ENCODE results near the gene TMEM140. TPM values are rescaled to one million over a fixed set of nuclear protein-coding genes. Genes with fewer than 3 reads are reported as not detected.

Gene TMEM140
- polyA plus RNA-seq, 2 donors, result 1.3 to 1.9 TPM

GRCh38 chr7:135180122-135180521, 32.2 kb downstream of the TMEM140 start:
- H3K27ac ChIP-seq (ENCODE audit: low read depth in 2 of 2, low read length in 1 of 2), result no peak overlapping the region
- H3K9me3 ChIP-seq (ENCODE audit: control insufficient read depth in 2 of 2, insufficient read depth in 1 of 2, low read depth in 1 of 2, low read length in 1 of 2), result peaks cover 3 to 10% of the 10 kb centered on the region in 2 donors
- WGBS, 2 donors, result 91 to 93% methylated on average over 5 of the region's 5 CpGs
- H3K27me3 ChIP-seq (ENCODE audit: control insufficient read depth in 1 of 2, insufficient read depth in 2 of 2, low read length in 2 of 2), result no peaks in the 10 kb centered on the region
- H3K36me3 ChIP-seq (ENCODE audit: control insufficient read depth in 2 of 2, insufficient read depth in 2 of 2, low read length in 1 of 2), result peaks cover 5 to 18% of the 10 kb centered on the region in 2 donors
- H3K4me1 ChIP-seq (ENCODE audit: control insufficient read depth in 2 of 2, insufficient read depth in 2 of 2, low read length in 1 of 2), result peaks cover 4 to 5% of the 10 kb centered on the region in 2 donors
- no peak overlapping the region for H3K4me3 ChIP-seq (ENCODE audit: low read depth in 1 of 2, low read length in 2 of 2)

- H3K36me3 ChIP-seq (ENCODE audit: control insufficient read depth in 2 of 2, insufficient read depth in 2 of 2, low read length in 1 of 2), result peaks cover 11 to 29% of the 10 kb centered on the region in 2 donors
- no peak overlapping the region for H3K27ac ChIP-seq (ENCODE audit: low read depth in 2 of 2, low read length in 1 of 2)
- H3K9me3 ChIP-seq (ENCODE audit: control insufficient read depth in 2 of 2, insufficient read depth in 1 of 2, low read depth in 1 of 2, low read length in 1 of 2), result peaks cover 3 to 10% of the 10 kb centered on the region in 2 donors
- no peaks in the 10 kb centered on the region for H3K27me3 ChIP-seq (ENCODE audit: control insufficient read depth in 1 of 2, insufficient read depth in 2 of 2, low read length in 2 of 2)
- H3K4me1 ChIP-seq (ENCODE audit: control insufficient read depth in 2 of 2, insufficient read depth in 2 of 2, low read length in 1 of 2), result peaks cover 4 to 5% of the 10 kb centered on the region in 2 donors
- H3K4me3 ChIP-seq (ENCODE audit: low read depth in 1 of 2, low read length in 2 of 2), result no peak overlapping the region
- 88 to 89% methylated on average over 3 of the region's 3 CpGs for WGBS, 2 donors
Observed at GRCh38 chr7:135181261-135181928, 33.5 kb downstream of the TMEM140 start.

GRCh38 chr7:135181929-135182678, 34.2 kb downstream of the TMEM140 start:
- Histone ChIP-seq H3K27ac (ENCODE audit: low read depth in 2 of 2, low read length in 1 of 2) (no peak overlapping the region), H3K36me3 (ENCODE audit: control insufficient read depth in 2 of 2, insufficient read depth in 2 of 2, low read length in 1 of 2) (peaks cover 11 to 36% of the 10 kb centered on the region in 2 donors)
- WGBS, 2 donors, result 97 to 99% methylated on average over 31 of the region's 31 CpGs

GRCh38 chr7:135183478-135183877, 35.6 kb downstream of the TMEM140 start:
- peaks cover 3 to 10% of the 10 kb centered on the region in 2 donors for H3K9me3 ChIP-seq (ENCODE audit: control insufficient read depth in 2 of 2, insufficient read depth in 1 of 2, low read depth in 1 of 2, low read length in 1 of 2)
- WGBS, 2 donors, result 88 to 92% methylated on average over 7 of the region's 7 CpGs
- peaks cover 14 to 40% of the 10 kb centered on the region in 2 donors for H3K36me3 ChIP-seq (ENCODE audit: control insufficient read depth in 2 of 2, insufficient read depth in 2 of 2, low read length in 1 of 2)
- no peaks in the 10 kb centered on the region for H3K27me3 ChIP-seq (ENCODE audit: control insufficient read depth in 1 of 2, insufficient read depth in 2 of 2, low read length in 2 of 2)
- no peak overlapping the region for H3K27ac ChIP-seq (ENCODE audit: low read depth in 2 of 2, low read length in 1 of 2)
- H3K4me3 ChIP-seq (ENCODE audit: low read depth in 1 of 2, low read length in 2 of 2), result no peak overlapping the region
- H3K4me1 ChIP-seq (ENCODE audit: control insufficient read depth in 2 of 2, insufficient read depth in 2 of 2, low read length in 1 of 2), result no peaks in the 10 kb centered on the region

More at GRCh38 chr7:135181929-135182678, 34.2 kb downstream of the TMEM140 start:
- Histone ChIP-seq H3K4me1 (ENCODE audit: control insufficient read depth in 2 of 2, insufficient read depth in 2 of 2, low read length in 1 of 2) (no peaks in the 10 kb centered on the region), H3K27me3 (ENCODE audit: control insufficient read depth in 1 of 2, insufficient read depth in 2 of 2, low read length in 2 of 2) (no peaks in the 10 kb centered on the region), H3K9me3 (ENCODE audit: control insufficient read depth in 2 of 2, insufficient read depth in 1 of 2, low read depth in 1 of 2, low read length in 1 of 2) (peaks cover 3 to 10% of the 10 kb centered on the region in 2 donors), H3K4me3 (ENCODE audit: low read depth in 1 of 2, low read length in 2 of 2) (no peak overlapping the region)

GRCh38 chr7:135184254-135184841, 36.5 kb downstream of the TMEM140 start:
- WGBS, 2 donors, result 95% methylated on average over 5 of the region's 5 CpGs
- Histone ChIP-seq H3K9me3 (ENCODE audit: control insufficient read depth in 2 of 2, insufficient read depth in 1 of 2, low read depth in 1 of 2, low read length in 1 of 2) (peaks cover 3 to 10% of the 10 kb centered on the region in 2 donors), H3K27ac (ENCODE audit: low read depth in 2 of 2, low read length in 1 of 2) (no peak overlapping the region), H3K4me1 (ENCODE audit: control insufficient read depth in 2 of 2, insufficient read depth in 2 of 2, low read length in 1 of 2) (no peaks in the 10 kb centered on the region), H3K27me3 (ENCODE audit: control insufficient read depth in 1 of 2, insufficient read depth in 2 of 2, low read length in 2 of 2) (no peaks in the 10 kb centered on the region), H3K4me3 (ENCODE audit: low read depth in 1 of 2, low read length in 2 of 2) (no peak overlapping the region), H3K36me3 (ENCODE audit: control insufficient read depth in 2 of 2, insufficient read depth in 2 of 2, low read length in 1 of 2) (peaks cover 18 to 48% of the 10 kb centered on the region in 2 donors)

- Histone ChIP-seq H3K27ac (ENCODE audit: low read depth in 2 of 2, low read length in 1 of 2) (no peak overlapping the region), H3K4me1 (ENCODE audit: control insufficient read depth in 2 of 2, insufficient read depth in 2 of 2, low read length in 1 of 2) (peaks cover 0 to 3% of the 10 kb centered on the region in 2 donors), H3K36me3 (ENCODE audit: control insufficient read depth in 2 of 2, insufficient read depth in 2 of 2, low read length in 1 of 2) (peaks cover 18 to 48% of the 10 kb centered on the region in 2 donors), H3K9me3 (ENCODE audit: control insufficient read depth in 2 of 2, insufficient read depth in 1 of 2, low read depth in 1 of 2, low read length in 1 of 2) (peaks cover 3 to 10% of the 10 kb centered on the region in 2 donors), H3K27me3 (ENCODE audit: control insufficient read depth in 1 of 2, insufficient read depth in 2 of 2, low read length in 2 of 2) (no peaks in the 10 kb centered on the region), H3K4me3 (ENCODE audit: low read depth in 1 of 2, low read length in 2 of 2) (no peak overlapping the region)
- WGBS, 2 donors, result 85 to 87% methylated on average over 7 of the region's 7 CpGs
Observed at GRCh38 chr7:135185471-135186260, 37.8 kb downstream of the TMEM140 start.

- WGBS, 2 donors, result 88 to 95% methylated on average over 3 of the region's 3 CpGs
- H3K36me3 ChIP-seq (ENCODE audit: control insufficient read depth in 2 of 2, insufficient read depth in 2 of 2, low read length in 1 of 2), result peaks cover 18 to 48% of the 10 kb centered on the region in 2 donors
Observed at GRCh38 chr7:135186261-135186540, 38.3 kb downstream of the TMEM140 start.

GRCh38 chr7:135186841-135187253, 39.0 kb downstream of the TMEM140 start:
- peaks cover 3 to 6% of the 10 kb centered on the region in 2 donors for H3K9me3 ChIP-seq (ENCODE audit: control insufficient read depth in 2 of 2, insufficient read depth in 1 of 2, low read depth in 1 of 2, low read length in 1 of 2)
- H3K4me1 ChIP-seq (ENCODE audit: control insufficient read depth in 2 of 2, insufficient read depth in 2 of 2, low read length in 1 of 2), result peaks cover 0 to 3% of the 10 kb centered on the region in 2 donors
- no peak overlapping the region for H3K4me3 ChIP-seq (ENCODE audit: low read depth in 1 of 2, low read length in 2 of 2)
- WGBS, 2 donors, result 81 to 83% methylated on average over 12 of the region's 12 CpGs
- H3K27ac ChIP-seq (ENCODE audit: low read depth in 2 of 2, low read length in 1 of 2), result no peak overlapping the region
- H3K36me3 ChIP-seq (ENCODE audit: control insufficient read depth in 2 of 2, insufficient read depth in 2 of 2, low read length in 1 of 2), result peaks cover 18 to 48% of the 10 kb centered on the region in 2 donors
- no peaks in the 10 kb centered on the region for H3K27me3 ChIP-seq (ENCODE audit: control insufficient read depth in 1 of 2, insufficient read depth in 2 of 2, low read length in 2 of 2)

More at GRCh38 chr7:135186261-135186540, 38.3 kb downstream of the TMEM140 start:
- H3K4me1 ChIP-seq (ENCODE audit: control insufficient read depth in 2 of 2, insufficient read depth in 2 of 2, low read length in 1 of 2), result peaks cover 0 to 3% of the 10 kb centered on the region in 2 donors
- no peak overlapping the region for H3K4me3 ChIP-seq (ENCODE audit: low read depth in 1 of 2, low read length in 2 of 2)
- H3K27ac ChIP-seq (ENCODE audit: low read depth in 2 of 2, low read length in 1 of 2), result no peak overlapping the region
- H3K27me3 ChIP-seq (ENCODE audit: control insufficient read depth in 1 of 2, insufficient read depth in 2 of 2, low read length in 2 of 2), result no peaks in the 10 kb centered on the region
- peaks cover 3 to 7% of the 10 kb centered on the region in 2 donors for H3K9me3 ChIP-seq (ENCODE audit: control insufficient read depth in 2 of 2, insufficient read depth in 1 of 2, low read depth in 1 of 2, low read length in 1 of 2)

Measured in esophagus (tissue), 2 donors.